NCI-H146 (cell line): ENCODE results near the gene TBC1D4.
"Not testable (repeated sequence)": the region's sequence is repeated elsewhere in the genome, so short reads cannot be mapped to it uniquely, and the experiment has no call there.

Experiments
- DNase-seq: peaks from one replicate; lab custom pipeline; 2025; lab: John Stamatoyannopoulos, UW

TBC1D4 gene

DNA sequence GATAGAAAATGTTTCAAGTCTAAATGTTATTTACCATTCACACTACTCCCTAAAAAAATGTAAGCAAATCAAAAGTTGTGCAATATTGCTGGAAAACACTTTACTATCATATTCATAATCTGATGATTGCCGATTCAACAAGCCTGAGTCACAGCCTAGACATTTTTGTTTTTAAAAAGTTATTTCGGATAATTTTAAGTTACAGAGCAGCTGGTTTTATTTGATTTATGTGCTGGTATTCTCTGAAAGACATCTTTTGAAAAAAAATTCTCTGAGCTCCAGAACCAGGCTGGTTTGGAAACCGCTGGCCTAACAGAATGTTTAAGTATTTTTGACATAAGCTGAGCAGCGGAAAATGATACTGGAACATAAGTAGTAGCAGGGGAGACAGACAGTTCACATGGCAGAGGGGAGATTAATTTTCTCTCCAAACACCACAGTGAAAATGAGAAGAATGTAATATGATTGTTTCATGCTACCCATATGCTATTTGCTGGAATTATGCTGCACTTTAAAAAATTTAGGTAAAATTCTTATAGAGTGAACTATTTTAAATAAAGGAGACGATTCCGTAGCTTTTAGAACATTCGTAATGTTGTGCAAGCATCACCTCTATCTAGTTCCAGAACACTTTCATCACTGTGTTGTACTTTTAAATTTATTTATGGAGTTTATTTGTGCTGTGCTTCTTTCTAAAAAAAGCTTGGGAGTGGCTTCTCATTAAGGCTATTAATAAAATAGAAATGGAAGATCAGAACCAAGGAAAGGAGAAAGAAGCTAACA lies 36.1 kb downstream of the TBC1D4 start:
- DNase-seq = no peak

DNA sequence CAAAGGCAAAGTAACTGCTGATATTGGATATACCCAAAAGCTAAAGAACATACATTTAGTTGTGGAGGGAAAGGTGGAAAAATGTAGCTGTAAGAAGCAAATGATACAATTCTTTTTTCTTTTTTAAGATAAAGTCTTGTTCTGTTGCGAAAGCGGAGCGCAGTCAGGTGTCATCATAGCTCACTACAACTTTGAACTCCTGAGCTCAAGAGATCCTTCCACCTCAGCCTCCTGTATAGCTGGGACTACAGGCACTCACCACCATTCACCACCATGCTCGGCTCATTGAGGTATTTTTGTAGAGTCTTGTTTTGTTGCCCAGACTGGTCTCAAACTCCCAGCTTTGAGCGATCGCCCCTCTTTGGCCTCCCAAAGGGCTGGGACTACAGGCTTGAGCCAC lies 38.0 kb downstream of the TBC1D4 start:
- DNase-seq = no peak

DNA sequence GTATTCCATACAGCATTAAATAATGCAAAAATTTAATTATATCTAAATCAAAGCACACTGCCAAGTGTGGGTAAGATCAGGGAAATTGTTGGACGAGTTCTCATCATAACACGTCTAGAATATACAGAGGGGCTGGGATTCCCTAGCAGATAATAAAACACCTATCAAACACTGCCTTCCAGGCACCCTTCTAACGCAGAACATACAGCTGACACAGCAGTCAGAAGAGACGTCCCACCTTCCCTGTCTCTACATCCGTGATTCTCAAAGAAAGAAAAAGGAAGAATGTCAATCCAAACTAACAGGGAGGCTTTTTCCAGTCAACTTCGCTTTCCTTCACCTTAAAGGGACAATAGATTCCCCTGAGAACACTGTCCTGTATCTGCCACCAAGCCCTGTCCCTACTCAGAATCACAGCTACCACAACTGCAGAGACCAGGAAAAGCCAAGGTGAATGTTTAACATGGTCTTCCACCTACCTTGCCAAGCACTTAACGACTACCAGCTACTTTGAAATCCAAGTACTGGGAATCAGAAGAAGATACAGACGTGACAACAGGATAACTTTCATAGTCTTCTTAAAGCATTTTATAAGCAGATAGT lies 38.5 kb downstream of the TBC1D4 start:
- DNase-seq = no peak

DNA sequence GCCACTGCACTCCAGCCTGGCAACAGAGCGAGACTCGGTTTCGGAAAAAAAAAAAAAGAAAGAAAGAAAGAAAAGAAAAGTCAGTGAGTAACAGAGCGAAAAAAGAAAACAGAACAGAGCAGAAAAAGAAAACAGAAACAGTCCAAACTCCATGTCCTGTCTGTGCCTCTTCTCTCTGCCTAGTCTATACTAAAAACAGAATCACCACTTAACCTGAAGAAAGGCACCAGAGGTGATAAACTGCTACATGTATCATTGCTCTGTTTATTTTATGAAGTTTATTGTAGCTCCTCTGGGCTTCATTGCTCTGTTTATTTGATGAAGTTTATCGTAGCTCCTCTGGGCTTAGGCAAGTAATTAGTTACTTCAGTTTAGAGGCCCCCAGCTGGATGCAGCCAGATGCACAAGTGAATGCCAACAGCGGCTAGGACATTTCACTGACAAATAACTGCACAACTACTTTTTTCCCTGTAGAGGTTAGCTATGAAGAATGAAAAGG lies 39.2 kb downstream of the TBC1D4 start:
- DNase-seq = no peak

DNA sequence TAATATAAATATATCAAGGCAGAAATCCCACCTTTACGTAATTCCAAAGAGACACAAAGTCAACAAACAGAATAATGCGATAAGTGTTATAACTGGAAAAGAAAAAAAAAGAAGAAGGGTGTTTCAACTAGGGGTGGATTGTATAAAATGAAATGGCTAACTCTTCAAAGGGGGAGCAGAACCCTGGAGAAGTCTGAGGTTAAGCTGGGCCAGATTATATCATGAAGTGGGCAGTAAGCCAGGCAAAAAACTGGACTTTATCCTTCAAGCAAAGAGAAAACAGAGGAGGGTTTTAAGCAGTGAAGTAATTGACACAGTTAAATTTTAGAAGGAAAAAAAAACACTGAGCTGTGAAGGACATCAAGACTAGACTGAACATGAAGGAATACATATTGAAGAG lies 41.9 kb downstream of the TBC1D4 start:
- DNase-seq = no peak

DNA sequence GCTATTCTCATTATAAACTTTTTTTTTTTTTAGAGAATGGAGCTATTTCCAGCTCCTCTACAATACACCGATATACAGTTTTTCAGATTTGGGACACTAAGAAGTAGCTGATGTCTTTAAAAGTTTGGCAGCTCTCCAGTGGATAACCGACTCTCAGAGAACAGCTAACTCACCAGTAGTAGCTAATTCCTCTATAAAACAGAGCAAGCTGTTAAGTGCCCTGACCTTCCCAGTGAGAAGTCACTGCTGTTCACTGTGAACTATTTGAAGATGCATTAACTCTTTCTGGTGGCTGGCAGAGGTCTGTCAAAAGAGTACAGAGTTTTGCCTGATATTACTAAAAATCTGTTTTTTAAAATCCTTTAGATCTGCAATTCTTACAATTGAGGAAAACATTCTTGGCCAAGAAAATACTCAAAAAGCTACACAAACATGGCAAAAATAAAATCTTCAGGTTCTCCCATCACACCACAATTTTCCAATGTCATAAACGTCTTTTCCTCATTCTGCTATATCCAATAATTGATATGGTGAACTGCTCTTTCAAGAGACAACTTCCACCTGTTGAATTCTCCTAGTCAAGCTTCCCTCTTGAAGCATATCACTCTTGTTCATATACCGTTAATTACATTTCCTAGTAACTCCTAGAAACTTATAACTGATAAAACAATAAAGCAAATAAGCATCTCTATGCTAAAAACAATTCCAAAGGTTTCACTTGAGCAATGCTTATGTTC lies 44.2 kb downstream of the TBC1D4 start:
- no peak for DNase-seq

DNA sequence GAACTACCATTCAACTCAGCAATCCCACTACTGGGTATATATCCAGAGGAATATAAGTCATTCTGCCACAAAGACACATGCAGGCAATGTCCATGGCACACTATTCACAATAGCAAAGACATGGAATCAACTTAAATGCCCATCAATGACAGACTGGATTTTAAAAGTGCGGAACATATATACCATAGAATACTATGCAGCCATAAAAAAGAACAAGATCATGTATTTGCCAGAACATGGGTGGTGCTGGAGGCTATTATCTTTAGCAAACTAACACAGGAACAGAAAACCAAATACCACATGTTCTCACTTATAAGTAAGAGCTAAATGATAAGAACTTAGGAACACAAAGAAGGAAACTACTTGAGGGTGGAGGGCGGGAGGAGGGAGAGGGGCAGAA lies 47.8 kb downstream of the TBC1D4 start:
- not testable (repeated sequence) for DNase-seq

DNA sequence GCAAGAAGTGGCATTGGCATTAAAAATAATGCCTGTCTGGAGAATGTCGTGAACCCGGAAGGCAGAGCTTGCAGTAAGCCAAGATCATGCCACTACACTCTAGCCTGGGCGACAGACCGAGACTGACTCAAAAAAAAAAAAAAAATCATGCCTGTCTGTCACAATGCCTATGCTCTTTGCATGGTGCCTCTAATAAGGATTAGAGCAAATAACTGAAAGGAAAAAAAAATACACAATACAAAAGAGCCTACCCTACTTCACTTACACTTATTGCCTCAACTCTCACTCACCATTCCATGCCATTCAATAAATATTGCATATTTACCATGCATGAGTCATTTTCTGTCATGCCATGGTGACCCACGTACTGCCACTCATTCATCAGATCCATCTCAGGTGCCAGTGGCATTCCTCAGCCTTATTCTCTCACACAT lies 49.1 kb downstream of the TBC1D4 start:
- no peak for DNase-seq

DNA sequence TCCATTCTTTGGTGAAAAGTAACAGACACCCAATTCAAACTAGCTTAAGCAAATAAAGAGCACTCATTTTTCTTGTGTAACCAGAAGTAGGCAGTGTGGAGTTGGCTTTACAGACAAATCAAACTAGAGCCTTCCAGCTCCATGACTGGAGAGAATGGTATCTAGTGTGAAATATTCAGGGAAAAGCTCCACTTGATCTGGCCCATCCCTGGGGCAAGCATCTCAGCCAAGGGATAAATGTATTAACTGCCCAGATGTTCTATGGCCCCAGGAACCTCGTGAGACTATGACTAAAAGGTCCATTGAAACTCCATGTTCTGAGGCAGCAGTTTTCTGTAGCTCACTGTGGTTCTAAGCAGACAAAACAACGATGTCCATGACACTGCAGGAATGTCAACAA lies 49.9 kb downstream of the TBC1D4 start:
- no peak for DNase-seq

DNA sequence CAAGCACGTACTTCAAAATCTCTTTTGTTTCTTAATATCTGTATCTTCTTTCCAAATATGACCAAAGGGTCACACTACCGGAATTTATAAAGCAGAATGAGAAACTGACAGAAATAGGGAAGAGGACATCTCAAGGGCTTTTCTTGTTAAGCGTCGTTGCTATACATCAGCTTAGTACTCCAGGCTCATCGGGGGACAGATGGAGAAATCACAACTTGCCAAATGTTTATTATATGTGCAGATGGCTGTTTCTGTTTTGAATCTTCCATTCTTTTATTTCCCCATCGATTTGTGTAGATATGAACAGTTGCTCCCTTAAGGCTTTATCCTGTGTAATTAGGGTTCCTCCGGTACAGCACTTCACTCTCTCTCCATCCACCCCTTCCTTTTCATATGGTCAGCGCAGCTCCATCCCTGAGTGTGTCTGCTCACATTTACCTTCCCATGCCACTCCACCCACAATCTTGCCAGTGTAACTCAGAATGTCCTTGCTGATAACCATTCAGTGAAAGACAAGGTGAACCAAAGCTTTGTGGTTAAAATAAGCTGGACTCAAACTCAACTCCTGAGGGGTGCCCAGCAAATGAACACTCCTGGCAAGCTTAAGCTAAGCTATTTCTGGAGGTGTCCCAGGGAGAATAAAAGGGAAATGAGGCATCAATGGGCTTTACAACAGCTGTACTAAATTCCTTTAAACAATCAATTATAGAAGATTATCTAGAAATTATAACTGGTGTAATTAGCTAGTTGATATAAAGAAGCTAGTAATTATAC lies 51.3 kb downstream of the TBC1D4 start:
- no peak for DNase-seq

DNA sequence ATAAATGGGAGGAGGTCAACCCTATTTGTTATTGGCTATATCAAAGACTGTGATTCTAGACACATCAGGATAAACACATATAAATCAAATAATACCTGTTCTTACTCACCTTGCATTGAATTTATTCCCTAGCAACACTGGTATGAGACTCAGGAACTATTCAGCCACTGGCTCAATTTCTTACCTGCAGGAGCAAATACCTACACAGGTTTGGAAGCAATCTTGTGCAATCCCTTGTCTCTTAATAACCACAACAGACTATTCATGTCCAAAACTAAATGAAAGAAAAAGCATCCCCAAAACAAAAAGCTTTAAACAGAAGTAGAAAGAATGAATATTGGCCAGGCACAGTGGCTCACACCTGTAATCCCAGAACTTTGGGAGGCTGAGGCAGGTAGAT lies 55.5 kb downstream of the TBC1D4 start:
- DNase-seq = no peak

DNA sequence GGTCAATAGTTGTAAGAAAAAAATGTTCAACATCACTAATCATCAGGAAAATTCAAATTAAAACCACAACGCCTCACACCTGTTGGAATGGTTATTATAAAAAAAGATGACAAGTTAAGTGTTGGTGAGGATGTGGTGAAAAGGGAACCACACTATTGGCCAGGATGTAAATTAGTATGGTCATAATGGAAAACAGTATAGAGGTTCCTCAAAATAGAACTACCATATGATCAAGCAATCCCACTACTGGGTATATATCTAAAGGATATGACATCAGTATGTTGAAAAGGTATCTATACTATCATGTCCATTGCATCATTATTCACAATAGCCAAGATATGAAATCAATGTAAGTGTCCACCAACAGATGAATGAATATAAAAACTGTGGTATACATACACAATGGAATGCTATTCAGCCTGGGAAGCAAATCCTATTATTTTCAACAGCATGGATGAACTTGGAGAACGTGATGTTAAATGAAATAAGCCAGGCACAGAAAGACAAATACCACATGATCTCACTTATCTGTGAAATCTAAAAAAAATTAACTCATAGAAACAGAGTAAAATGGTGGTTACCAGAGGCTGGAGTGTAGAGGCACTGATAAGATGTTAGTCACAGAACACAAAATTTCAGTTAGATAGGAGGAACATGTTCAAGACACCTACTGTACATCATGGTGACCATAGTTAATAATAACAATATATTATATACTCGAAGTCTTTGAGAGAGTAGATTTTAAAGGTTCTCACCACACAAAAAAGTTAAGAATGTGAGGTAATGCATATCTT lies 56.6 kb downstream of the TBC1D4 start:
- DNase-seq = no peak

DNA sequence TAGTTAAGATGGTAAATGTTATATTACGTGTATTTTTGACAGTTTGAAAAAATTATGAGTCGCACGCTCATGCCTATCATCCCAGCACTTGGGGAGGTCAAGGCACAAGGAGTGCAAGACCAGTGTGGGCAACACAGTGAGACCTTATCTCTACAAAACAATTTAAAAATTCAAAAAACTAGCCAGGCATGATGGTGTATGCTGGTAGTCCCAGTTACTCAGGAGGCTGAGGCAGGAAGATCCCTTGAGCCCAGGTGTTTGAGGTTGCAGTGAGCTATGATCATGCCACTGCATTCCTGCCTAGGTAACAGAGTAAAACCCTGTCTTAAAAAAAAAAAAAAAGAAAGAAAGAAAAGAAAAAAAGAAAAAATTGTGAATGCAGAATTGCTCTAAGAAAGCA lies 58.0 kb downstream of the TBC1D4 start:
- no peak for DNase-seq

DNA sequence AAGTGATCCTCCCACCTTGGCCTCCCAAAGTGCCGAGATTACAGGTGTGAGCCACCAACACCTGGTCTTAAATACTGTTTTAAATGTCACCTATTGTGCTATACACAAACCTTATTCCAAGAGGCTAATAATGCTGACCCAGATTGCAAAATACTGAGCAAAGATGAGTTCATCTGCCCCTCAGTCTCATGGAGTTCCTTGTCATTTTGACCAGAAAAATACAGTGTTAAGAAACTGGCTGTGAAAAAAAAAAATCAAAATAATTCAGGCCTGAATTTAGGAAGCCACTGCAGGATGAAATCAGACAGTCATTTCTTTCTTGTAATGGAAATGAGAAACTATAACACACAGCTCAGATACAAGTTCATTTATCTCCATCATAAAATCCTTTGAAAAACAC lies 59.9 kb downstream of the TBC1D4 start:
- no peak for DNase-seq

DNA sequence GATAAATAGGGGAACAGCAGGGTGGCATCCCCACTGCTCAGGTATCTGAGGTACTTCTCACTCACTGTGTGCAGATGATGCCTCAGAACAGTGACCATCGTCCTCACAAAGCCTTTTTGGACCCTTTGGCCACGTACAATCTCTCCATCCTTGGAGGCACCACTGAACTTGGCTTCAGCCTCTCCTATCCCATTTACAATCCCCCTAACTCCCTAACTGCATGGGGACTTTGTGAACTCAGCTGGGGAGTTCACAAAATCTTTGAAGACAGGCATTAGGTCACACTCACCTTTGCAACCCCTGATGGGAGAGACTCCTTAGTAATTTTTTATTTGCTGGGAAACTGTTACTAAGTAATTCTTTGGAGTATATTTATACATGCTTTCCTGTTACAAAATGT lies 60.8 kb downstream of the TBC1D4 start:
- DNase-seq = no peak

DNA sequence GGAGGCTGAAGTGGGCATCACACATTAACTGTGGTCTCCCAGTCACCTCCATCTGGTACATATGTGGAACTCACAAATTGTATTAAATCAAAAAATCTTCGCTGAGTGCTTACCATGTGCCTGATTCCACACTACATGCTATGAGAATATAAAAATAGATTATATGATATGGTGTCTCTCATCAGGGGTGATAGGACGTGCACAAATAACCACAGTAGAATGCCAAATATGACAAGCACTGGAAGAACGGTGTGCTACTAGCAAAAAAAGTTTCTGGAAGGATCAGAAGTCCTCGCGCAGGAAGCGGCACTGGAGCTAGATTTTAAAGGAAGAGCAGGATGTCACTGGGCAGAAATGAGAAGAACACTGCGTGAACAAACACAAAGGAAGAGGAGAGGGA lies 62.3 kb downstream of the TBC1D4 start:
- no peak for DNase-seq

DNA sequence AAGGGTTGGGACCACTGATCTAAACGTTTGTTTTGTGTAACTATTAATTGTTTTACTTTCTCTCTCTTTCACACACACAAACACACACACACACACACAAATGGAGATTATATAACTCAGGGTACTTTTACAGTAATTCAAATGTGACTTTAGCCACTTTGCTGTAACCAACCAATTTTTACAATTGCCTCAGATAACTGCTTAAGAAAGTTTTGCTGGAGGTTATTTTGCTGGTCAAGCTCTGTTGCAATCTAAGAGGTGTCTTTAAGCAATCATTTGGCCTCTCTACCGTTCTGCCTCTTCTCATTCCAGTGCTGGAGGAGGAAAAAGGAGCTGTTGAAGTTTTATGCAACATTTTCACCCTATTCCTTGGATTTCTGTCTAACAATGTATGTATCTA lies 63.0 kb downstream of the TBC1D4 start:
- no peak for DNase-seq

DNA sequence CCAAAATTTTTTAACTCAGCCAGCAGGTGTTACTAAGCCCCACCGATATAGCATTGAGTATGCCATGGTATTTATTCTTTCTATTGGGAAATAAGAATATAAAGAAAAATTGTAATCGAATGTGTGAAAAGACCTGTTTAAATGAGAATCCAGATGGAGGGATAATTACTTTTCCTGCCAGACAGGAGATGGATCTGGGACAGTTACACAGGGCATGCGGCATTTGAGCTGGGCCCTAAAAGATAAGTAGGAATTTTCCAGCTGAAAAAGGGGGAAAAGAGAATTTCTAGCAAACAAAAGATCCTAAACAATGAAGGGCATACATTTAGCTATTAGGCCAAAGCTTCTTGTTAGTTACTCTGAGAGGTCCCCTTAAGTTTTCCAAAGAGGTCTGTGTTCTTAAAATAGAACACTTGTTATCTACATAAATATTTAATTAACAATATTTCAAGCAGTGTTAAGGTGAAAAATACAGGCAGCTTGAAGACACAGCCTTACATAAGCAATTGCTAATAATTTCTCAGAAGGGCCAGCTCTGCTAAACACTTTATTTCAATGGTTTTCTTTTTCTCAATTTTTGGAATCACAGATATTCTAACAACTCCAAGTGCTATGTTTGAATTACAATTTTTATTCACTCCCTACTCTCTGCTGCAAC lies 63.7 kb downstream of the TBC1D4 start:
- DNase-seq = no peak

DNA sequence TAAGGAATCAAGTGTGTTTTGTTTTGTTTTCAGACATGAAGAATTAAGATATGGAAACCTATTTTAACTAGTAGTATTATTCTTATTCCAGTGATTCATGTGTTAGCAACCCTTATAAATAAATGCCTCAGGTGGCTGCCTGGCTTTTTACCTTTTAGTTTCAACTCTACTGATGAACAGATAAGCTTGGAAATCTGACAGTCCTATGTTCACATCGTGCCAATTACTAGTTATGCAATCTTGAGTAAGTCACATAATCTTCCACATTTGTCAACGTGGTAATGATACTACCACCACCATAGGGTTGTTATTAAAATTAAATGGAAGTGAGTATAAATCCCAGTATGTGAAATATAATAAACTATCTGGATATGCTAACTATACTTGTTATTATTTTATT lies 64.3 kb downstream of the TBC1D4 start:
- DNase-seq = no peak

DNA sequence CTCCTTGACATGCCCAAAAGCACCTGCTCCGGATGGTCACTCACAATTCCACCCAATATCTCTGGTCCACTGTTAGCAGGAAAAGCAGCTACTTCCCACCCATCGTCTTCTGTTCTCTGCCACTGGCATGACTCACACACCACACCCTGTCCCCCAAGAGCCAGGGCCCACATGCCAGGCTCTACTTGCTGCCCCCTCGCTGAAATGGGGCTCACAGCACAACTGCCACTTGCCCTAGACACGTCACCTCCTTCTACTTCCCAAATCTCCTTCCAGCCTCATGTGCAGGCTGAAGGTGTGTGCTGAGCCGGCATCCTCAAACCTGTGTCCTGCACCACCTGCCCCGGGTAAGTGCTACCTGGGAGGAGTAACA lies 65.0 kb downstream of the TBC1D4 start:
- DNase-seq = no peak
